Measurements from ENCODE around the gene ZBTB8OS. TPM values are rescaled to one million over a fixed set of nuclear protein-coding genes. Genes with fewer than 3 reads are reported as not detected.
"Not testable (repeated sequence)": the region's sequence is repeated elsewhere in the genome, so short reads cannot be mapped to it uniquely, and the experiment has no call there.

The ZBTB8OS gene
- polyA plus RNA-seq, 1 experiment: 21.1 TPM

- no peaks in the 10 kb centered on the region for H3K27me3 ChIP-seq (ENCODE audit: control insufficient read depth, insufficient read depth, low read length)
- no peak for TF ChIP-seq CTCF (IDR thresholded peaks at IDR 0.05; ENCODE audit: insufficient read depth, low read depth, low read length)
- ChIA-PET POLR2A (no interaction called here), CTCF (interaction anchor here (0.6 kb wide), 1 partner anchor 127 kb away, joined by 3 read pairs; no protein-coding TSS in a partner anchor)
- H3K36me3 ChIP-seq (ENCODE audit: control insufficient read depth, insufficient read depth, low read length): 0 out of 2 replicates have a peak, but pooled peaks cover 2% of the 10 kb centered on the region
- H3K4me3 ChIP-seq (ENCODE audit: low read depth, low read length): no peak overlapping the region
- DNase-seq (ENCODE audit: low read depth): no peak
These were observed 2.8 kb downstream of the ZBTB8OS start for GRCh38 chr1:32647308-32648134.

GRCh38 chr1:32644426-32644825 lies 5.9 kb downstream of the ZBTB8OS start:
- Histone ChIP-seq H3K27me3 (ENCODE audit: control insufficient read depth, insufficient read depth, low read length) (no peaks in the 10 kb centered on the region), H3K4me3 (ENCODE audit: low read depth, low read length) (no peak overlapping the region), H3K36me3 (ENCODE audit: control insufficient read depth, insufficient read depth, low read length) (no peaks in the 10 kb centered on the region)
- no peak for TF ChIP-seq CTCF (IDR thresholded peaks at IDR 0.05; ENCODE audit: insufficient read depth, low read depth, low read length)
- no peak for DNase-seq (ENCODE audit: low read depth)
- ChIA-PET POLR2A (interaction anchor here (0.5 kb wide), 1 partner anchor 276 kb away, joined by 3 read pairs; no protein-coding TSS in a partner anchor), CTCF (no interaction called here)

- H3K27me3 ChIP-seq (ENCODE audit: control insufficient read depth, insufficient read depth, low read length); CTCF ChIA-PET; DNase-seq (ENCODE audit: low read depth); H3K36me3 ChIP-seq (ENCODE audit: control insufficient read depth, insufficient read depth, low read length); H3K4me3 ChIP-seq (ENCODE audit: low read depth, low read length): not testable (repeated sequence)
- POLR2A ChIA-PET: interaction anchor here (0.6 kb wide), 1 partner anchor 307 kb away, joined by 4 read pairs; the partner anchor contains the start of gene MARCKSL1
These were observed 8.0 kb downstream of the ZBTB8OS start for GRCh38 chr1:32642292-32642827.

- Histone ChIP-seq H3K36me3 (ENCODE audit: control insufficient read depth, insufficient read depth, low read length) (no peaks in the 10 kb centered on the region), H3K27me3 (ENCODE audit: control insufficient read depth, insufficient read depth, low read length) (no peaks in the 10 kb centered on the region), H3K4me3 (ENCODE audit: low read depth, low read length) (no peak overlapping the region)
- no peak for TF ChIP-seq CTCF (IDR thresholded peaks at IDR 0.05; ENCODE audit: insufficient read depth, low read depth, low read length)
- ChIA-PET CTCF (interaction anchor here (0.7 to 1.3 kb wide), 3 partner anchors 8 to 21 kb away, joined by 3 to 4 read pairs (median 4); no protein-coding TSS in a partner anchor), POLR2A (interaction anchor here (0.6 to 1.2 kb wide), 2 partner anchors 11 to 135 kb away, joined by 4 to 5 read pairs; partner anchors contain the start of gene RBBP4)
- peak; percentile 61 for DNase-seq (ENCODE audit: low read depth)
These were observed 10.8 kb downstream of the ZBTB8OS start for GRCh38 chr1:32639489-32640075.

GRCh38 chr1:32636914-32637645 lies 13.3 kb downstream of the ZBTB8OS start:
- H3K36me3 ChIP-seq (ENCODE audit: control insufficient read depth, insufficient read depth, low read length): 0 out of 2 replicates have a peak, but pooled peaks cover 1% of the 10 kb centered on the region
- TF ChIP-seq CTCF (IDR thresholded peaks at IDR 0.05; ENCODE audit: insufficient read depth, low read depth, low read length): no peak
- DNase-seq (ENCODE audit: low read depth): no peak
- H3K4me3 ChIP-seq (ENCODE audit: low read depth, low read length): no peak overlapping the region
- CTCF ChIA-PET: interaction anchor here (0.6 to 0.8 kb wide), 2 partner anchors 15 to 16 kb away, joined by 3 read pairs; no protein-coding TSS in a partner anchor
- H3K27me3 ChIP-seq (ENCODE audit: control insufficient read depth, insufficient read depth, low read length): no peaks in the 10 kb centered on the region
- POLR2A ChIA-PET: no interaction called here

Measured in BJ (cell line).